GM21529 (cell line): Measurements from ENCODE around the gene CDK17.
"Not testable (repeated sequence)": the region's sequence is repeated elsewhere in the genome, so short reads cannot be mapped to it uniquely, and the experiment has no call there.

Experiments
- ATAC-seq: cut with Tn5 transposase; IDR thresholded peaks from one replicate; pipeline ENCODE4 v1.9.1; 2021; ENCODE audit not compliant: unreplicated experiment

CDK17 gene

DNA sequence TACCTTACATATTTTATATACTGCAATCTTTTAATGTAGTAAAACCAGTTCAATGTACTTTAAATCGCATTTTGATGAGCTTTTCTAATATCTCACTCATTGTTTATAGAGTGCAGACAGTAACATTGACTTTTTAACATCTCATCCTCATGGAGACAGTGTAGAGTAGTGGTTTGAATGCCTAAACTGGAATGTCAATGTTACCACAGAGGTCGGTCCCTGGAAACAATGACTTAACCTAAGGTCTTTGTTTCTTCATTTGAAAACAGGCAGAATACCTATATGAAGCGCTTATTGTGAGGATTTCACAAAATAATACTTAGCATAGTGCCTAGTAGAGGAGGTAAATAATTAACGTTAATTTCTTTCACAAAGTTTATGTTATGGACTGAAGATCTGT lies 5.0 kb downstream of the CDK17 start:
- ATAC-seq = no peak

- not testable (repeated sequence) for ATAC-seq
These were observed 7.0 kb downstream of the CDK17 start for GRCh38 chr12:96393229-96393628.

GRCh38 chr12:96392397-96392796 lies 7.8 kb downstream of the CDK17 start:
- no peak for ATAC-seq

- ATAC-seq = no peak
These were observed 12.3 kb downstream of the CDK17 start for GRCh38 chr12:96387981-96388380.

DNA sequence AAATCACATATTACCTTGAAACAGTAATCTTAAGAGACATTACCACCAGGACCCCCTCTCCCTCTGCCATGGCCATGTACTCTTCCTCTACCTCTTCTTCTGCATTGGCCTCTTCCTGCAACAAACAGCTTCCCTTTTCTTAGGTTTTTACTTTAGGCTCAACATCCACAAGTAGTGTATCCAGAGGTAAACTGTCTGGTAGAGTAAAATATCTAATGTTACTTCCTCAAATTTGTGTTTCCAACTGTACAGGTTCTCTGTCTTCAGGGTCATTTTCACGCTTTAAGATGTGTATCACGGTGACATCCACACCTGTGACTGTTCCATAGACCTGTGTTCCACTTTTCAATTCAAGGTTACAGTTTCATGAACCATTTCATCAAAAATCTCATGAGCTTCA lies 13.4 kb downstream of the CDK17 start:
- no peak for ATAC-seq

DNA sequence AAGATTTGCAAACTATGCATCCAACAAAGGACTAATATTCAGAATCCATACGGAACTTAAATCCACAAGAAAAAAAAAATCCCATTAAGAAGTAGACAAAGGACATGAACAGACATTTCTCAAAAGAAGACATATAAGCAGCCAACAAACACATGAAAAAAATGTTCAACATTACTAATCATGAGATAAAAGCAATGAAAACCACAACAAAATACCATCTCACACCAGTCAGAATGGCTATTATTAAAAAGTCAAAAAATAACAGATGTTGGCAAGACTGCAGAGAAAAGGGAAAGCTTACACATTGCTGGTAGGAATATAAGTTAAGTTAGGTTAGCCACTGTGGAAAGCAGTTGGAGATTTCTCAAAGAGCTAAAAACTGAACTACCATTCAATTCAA lies 16.2 kb downstream of the CDK17 start:
- no peak for ATAC-seq

DNA sequence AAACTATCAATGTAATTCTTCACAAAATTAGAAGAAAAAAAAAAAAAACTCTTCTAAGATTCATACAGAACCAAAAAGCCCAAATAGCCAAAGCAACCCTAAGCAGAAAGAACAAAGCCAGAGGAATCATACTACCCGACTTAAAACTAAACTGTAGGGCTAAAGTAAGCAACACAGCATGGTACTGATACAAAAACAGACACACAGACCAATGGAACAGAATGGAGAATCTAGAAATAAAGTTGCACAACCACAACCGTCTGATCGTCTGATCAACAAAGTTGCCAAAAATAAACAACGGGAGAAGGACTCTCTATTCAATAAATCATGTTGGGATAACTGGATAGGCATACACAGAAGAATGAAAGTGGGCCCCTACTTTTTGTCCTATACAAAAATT lies 16.9 kb downstream of the CDK17 start:
- ATAC-seq = no peak

DNA sequence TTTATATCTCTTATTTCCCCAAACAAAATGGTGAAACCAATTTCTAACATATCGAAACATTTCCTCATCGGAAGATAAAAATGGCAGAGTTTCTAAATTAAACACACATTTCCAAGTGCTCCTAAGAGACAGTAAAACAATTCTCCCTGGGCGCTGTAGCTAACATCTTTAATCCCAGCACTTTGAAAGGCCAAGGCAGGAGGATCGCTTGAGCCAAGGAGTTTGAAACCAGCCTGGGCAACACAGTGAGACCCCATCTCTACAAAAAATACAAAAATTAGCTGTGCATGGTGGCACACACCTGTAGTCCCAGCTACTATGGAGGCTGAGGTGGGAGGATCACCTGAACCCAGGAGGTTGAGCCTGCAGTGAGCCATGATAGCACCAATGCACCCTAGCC lies 20.5 kb downstream of the CDK17 start:
- ATAC-seq = not testable (repeated sequence)

DNA sequence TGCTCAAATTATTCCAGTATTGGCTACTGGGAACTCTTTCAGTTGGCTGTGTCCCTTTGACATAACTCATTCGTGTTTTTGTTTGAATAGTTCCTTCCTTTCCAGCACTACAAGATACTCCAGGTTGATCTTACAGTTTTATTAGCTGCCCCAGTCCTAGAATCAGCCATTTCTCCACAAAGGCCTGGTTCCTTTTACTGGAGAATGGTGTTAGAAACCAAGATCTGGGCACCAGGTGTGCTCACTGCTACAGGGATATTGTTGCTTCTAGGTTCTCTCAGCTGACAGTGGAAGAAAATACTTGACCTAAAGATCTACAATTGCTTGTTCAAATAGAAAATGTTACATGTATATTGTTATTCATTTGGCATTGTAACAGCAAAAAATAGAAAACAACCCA lies 21.9 kb downstream of the CDK17 start:
- no peak for ATAC-seq

GRCh38 chr12:96376865-96377264 lies 23.4 kb downstream of the CDK17 start:
- no peak for ATAC-seq

DNA sequence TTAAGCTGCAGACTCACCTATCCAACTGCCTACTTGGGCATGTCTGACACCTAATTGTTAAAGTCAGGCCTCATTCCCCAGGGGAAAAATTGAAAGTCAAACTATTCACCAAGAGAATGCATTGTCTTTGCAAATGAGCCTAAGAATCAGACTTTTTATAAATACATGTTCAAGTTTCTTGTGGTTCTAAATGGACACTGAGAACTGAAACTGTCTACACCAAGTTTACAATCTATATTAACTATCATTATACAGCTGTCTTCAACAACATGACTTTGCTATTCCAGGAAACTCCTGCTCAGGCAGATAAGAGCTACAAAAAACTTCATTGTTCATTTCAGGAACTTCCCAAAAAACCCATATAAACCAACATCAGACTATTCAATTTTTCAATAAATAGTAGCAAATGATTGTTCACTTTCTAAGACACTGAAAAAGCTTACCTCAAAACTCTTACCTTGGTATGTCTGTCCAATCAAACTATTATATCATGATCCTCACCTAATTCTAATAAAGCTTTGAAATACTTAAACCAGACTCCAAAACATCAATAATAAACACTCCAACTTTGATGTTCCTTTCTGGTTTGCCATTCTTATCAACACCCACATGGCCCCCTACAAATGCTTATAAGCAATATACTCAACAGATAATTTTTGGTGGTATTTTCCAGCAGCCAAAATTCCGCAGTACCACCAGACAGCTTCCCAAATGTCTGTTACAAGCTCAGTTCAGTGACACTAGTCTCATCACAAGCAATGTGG lies 24.2 kb downstream of the CDK17 start:
- peak; percentile 62 for ATAC-seq

DNA sequence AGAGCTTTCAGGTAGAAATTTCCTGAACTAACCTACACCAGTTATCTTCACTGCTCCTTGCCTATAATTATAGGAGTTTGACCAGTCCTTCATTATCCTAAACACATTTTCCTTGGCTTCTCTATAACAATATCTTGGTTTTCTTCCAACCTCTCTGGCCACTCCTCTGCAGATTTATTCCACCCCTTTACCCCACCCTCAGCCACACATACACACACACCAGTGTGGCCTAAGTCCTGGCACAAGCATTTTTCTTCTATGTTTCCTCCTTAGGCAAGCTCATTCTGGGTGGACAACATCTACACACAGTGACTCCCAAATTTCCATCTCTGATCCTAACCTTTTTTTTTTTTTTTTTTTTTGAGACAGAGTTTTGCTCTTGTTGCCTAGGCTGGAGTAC lies 25.1 kb downstream of the CDK17 start:
- no peak for ATAC-seq

DNA sequence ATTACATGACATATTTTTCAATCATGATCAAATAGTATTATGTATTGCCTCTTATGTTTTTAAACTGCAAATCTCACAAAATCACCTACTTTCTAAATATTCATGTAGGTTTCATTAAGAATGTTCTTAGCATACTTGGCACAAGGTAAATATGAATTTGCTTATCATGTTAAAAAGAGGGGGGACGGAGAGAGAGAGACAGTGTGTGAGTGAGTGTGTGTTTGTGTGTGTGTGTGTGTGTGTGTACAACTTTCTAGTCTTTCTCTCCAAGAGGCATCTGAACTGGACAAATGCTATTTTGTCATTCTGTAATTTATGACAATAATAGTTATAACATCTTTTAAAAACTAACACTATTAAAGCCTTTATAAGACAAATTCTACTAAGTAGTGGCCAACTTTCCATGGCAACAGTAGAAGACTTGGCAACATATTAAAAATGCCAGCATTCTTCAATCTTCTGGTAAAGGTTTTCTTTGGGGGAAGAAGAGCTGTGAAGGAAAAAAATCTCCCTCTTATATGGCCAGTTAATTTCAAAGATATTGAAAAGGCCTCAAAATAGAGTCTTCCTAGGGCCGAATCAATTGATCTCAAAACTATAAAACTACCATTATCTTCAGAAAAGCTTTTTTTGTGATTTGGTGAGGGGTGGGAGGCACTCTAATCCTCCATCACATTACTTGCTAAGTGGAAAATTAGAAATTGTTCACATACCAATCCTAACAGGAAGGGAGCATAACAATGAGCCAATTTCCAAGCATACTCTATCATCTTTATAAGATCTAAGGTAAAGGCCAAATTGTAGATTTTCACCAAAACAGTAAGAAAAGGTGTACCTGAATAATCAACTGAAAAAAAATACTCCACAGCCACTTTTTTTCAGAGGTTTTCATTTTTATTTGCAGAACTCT lies 28.2 kb downstream of the CDK17 start:
- ATAC-seq = no peak

- no peak for ATAC-seq
These were observed 29.0 kb downstream of the CDK17 start for GRCh38 chr12:96371138-96371789.

DNA sequence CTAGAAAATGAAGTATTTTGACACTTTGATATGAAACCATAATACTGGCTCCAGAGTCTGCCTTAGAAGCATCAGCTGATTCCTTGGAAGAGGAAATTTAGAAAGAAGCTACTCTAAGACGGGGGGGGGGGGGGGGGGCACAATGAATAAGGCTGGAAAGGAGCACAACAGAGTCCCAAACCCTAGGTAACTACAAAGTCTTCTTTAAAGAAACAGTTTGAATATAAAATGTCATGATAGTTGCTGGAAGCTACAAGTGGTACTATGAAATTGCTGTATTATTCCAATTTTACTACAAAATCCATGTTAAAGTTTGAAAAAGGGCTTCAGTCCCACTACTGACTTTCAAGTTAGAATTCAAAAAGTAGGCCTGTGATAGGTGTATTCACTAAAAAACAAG lies 31.6 kb downstream of the CDK17 start:
- no peak for ATAC-seq

- no peak for ATAC-seq
These were observed 32.0 kb downstream of the CDK17 start for GRCh38 chr12:96368233-96368632.

GRCh38 chr12:96366381-96366654 lies 33.9 kb downstream of the CDK17 start:
- no peak for ATAC-seq

GRCh38 chr12:96365604-96366380 lies 34.4 kb downstream of the CDK17 start:
- no peak for ATAC-seq

DNA sequence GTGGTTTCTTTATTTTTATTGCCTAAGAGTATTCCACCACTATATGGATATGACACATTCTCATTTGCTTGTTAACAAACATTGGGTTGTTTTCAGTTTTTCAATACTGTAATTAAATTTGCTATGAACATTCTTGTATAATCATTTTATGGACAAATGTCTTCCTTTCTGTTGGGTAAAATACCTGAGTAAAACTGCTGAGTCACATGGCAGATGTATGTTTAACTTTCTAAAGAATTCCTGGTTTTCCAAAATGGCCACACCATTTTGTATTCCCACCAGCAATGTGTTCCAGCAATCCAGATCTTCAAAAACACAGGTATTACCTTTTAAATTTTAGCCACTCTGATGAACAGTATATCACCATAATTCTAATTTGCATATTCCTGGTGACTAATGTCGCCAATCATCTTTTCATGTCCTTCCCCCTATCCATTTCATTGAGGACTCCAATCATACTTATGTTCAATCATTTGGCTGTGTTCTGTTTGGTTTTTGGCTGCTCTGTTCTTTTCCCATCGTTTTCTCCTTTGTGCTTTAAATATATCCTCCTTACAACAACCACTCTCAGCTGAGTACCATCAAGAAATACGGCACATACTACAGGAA lies 36.0 kb downstream of the CDK17 start:
- no peak for ATAC-seq

GRCh38 chr12:96361074-96361473 lies 39.2 kb downstream of the CDK17 start:
- ATAC-seq = no peak

- ATAC-seq = no peak
These were observed 39.7 kb downstream of the CDK17 start for GRCh38 chr12:96360550-96360949.
